GM19239 (cell line): Measurements from ENCODE around the gene KCNE1.

ENCODE experiments used
- DNase-seq: peaks from one replicate; pipeline ENCODE4 v3.0.0; 2011; ENCODE audit warnings: low spot score; ENCODE audit not compliant: insufficient read length
- FAIRE-seq: peaks from 2 replicates; lab custom pipeline; 2011; peaks lifted over from hg19 to GRCh38; lab: Jason Lieb, UNC

KCNE1 gene

DNA sequence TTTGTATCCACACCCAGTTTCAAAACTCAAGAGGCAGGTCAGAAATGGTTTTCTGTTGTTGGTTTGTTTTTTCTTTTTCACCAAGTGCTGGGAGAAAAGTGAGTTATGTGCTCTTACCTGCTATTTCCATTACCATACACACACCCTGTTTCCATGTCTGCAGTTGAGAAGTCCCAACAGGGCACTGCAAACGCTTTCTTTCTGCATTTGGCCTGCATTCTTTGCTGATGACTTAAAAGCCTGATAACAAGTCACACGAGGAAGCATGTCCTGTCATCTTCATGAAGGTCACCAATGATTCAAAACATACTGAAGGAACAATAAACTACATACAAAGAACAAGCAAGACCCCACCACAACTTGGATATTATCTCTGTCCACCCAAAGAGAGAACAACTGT is 24.8 kb upstream of the KCNE1 start:
- DNase-seq (no peak), FAIRE-seq (no peak)

DNA sequence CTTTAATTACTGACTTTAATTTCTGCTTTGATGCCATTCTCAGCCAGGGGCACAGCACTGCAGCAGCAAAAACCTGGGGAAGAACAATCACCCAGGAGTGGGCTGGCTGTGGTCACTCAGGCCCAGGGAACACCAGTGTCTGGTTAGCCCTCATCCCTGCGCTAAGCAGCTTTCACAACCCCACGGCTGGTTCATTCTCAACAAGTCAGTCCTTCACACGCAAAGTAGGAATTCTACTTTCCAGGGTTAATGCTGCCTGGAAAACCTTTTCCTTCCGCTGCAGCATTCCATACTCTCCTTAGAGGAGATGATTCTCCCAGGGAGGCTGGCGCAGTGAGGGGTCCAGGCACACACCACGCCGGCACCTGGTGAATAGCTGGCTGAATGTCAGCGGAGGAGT is 24.3 kb upstream of the KCNE1 start:
- FAIRE-seq (no peak), DNase-seq (no peak)

- no peak for DNase-seq
- FAIRE-seq: no peak
These were observed 23.9 kb upstream of the KCNE1 start for GRCh38 chr21:34535886-34536285.

GRCh38 chr21:34534522-34534921 is 22.5 kb upstream of the KCNE1 start:
- FAIRE-seq: no peak

DNA sequence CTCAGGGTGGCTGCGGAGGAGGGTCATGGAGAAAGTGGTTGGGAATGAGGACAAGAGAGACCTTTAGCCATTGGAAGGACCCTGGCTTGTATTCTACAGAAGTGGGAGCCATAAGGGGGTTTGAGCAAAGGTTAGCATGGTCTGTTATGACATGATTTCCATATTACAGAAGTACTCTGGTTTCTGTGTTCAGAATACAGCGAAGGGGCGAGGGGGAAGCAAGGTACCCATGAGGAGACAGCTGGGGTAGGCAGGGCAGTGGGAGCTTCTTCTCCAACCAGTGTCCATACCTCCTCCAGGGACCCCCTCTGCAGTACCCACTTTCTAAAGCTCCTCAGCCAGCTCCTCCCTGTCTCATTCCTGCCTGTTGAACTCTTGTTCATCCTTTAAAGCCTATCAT is 21.9 kb upstream of the KCNE1 start:
- DNase-seq (no peak), FAIRE-seq (no peak)

More at GRCh38 chr21:34534522-34534921, 22.5 kb upstream of the KCNE1 start:
- DNase-seq: no peak

GRCh38 chr21:34531399-34531798 is 19.4 kb upstream of the KCNE1 start:
- DNase-seq: no peak
- FAIRE-seq: no peak

DNA sequence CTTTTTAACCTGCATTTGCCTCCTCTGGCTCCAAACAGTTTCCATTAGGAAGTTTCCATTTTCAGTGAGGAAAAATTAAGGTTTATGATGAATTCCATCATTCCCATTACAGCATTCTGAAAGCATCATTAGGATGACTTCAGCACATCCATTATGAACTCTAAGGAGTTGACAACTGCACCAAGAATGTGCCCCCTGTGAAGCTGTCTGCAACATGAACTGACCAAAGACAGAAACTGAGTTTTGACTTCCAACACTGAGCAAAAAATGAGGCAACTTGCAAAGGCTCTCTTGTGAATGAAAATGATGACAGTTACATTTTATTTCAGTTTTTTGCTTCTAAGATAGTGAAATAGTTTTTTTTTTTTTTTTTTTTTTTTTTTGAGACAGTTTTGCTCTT is 18.3 kb upstream of the KCNE1 start:
- DNase-seq (no peak), FAIRE-seq (no peak)

GRCh38 chr21:34528131-34528561 is 16.1 kb upstream of the KCNE1 start:
- DNase-seq: no peak
- no peak for FAIRE-seq

DNA sequence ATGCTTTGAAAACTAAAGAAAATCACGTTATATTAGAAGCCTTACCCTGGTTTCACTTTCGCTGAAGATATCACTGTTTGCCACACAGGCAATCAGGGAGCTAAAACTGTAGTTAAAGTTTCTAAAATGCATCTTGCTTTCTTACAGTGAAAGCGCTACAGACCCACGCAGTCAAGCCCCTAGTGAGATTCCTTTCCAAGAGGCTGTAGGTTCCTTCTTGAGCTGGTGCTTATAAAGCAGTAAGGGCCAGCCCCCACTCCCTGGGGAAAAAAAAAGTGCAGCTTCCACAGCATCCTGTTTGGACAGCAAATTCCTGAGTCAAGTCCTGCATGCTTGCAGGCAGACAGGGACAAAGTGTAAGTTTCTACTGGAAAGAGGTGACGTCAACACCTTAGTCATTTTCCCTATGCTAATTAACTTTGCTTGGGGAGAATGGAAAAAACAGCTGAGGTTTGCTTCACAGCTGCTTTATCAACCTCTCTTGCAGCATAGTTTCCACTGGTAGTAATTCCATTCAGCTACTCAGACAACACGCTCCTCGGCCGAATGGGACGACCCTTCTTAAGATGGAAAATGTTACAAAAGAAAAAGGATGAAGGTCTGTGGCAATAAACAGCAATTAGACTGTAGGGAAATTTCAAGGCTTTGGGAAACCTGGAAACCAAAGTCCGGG is 14.7 kb upstream of the KCNE1 start:
- peak; percentile 95 for FAIRE-seq
- peak; percentile 14 for DNase-seq

GRCh38 chr21:34526241-34526617 is 14.2 kb upstream of the KCNE1 start:
- no peak for DNase-seq
- no peak for FAIRE-seq

- DNase-seq (no peak), FAIRE-seq (no peak)
These were observed 12.9 kb upstream of the KCNE1 start for GRCh38 chr21:34524646-34525601.

- FAIRE-seq: no peak
- DNase-seq: no peak
These were observed 11.1 kb upstream of the KCNE1 start for GRCh38 chr21:34523019-34523555.

GRCh38 chr21:34522284-34522683 is 10.3 kb upstream of the KCNE1 start:
- DNase-seq: no peak
- no peak for FAIRE-seq

DNA sequence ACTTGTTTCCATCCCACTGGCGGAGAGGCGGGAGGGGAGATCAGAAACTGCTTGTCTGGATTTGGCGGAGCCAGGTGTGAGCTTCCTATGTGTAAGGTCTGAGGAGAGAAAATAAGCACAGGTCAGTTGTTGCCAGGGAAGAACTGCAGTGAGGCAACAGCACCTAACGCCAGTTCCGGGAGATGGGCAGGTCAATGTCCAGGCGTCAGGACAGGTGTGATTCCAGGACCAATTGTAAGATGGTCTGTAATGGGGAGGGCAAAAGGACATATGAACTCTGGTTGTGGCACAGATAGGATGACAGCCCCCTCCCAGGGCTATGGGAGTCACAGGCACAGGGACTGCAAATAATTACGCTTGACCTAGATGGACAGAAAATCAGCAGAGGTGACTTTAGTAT is 9.6 kb upstream of the KCNE1 start:
- no peak for FAIRE-seq
- DNase-seq: no peak

- no peak for DNase-seq
- no peak for FAIRE-seq
These were observed 8.9 kb upstream of the KCNE1 start for GRCh38 chr21:34520764-34521508.

DNA sequence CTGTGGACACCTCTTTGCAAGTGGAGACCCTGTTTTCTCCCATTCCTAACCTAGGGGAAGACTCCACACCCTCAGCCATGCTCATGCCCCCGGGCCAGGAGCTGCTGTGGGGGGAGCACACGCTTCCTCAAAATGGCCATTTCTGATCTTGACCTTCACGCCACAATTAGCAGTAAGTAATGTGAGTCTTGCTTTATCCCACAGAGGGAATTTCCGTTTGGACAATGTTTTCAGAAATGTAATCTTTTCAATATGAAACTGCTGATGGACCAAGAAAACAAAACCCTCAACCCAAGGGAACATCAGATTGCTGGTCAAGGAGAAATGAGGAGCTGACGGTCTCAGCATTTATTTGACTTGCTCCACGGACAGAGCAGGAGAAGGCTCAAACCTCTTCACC is 8.3 kb upstream of the KCNE1 start:
- no peak for FAIRE-seq
- DNase-seq: no peak

DNA sequence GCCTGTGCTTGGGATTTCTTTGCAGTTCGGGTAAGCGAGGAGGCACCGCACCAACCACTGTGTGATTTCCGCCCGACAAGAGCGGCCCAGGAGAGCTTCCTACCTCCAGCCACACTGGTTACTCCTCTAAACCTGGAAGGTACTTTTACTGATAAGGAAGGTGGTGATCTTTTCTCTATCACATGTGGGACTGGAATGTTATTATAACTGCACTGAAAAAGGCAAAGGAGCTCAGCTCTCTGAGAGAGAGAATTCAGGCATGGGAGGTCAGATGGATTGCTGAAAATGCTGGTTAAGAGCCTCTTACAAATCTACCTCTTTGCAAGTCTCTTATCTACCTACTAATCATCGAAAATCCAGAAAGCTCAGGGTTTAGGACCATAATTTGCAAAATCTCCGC is 7.7 kb upstream of the KCNE1 start:
- no peak for DNase-seq
- FAIRE-seq: no peak

DNA sequence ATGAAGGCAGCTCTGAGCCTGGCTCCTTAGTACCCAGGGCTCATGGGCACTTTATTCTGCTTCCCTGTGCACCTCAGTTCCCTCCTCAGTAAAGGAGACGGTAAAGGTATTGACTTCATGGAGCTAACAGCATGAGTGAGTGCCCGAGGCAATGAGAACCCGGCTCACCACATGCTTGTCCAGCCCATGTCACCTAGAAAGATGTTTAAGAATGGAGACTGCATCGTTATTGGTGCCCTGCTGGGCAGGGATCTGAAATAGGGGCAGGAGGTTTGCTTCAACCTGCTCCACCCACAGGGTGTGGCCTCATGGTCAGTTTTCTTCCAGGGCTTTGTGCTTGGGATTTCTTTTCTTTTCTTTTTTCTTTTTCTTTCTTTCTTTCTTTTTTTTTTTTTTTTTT is 7.0 kb upstream of the KCNE1 start:
- DNase-seq (no peak), FAIRE-seq (no peak)

DNA sequence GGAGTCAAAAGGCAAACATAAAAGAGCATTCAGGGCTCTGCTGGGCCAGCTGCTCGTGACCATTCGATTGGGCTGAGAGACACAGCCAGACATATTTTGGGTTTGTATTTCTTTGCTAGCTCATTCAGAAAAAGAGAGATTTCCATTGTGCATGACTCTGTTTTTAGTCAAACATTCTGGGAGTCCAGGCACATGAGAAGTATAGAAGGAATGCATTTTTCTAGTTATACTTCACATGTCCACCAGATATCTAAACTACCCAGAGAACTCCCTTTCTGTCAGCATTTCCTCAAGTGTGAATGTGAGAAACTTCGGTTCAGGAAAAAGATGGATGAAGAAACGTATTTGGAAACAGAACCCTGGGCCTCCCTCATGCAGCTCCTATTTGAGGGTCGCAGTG is 6.3 kb upstream of the KCNE1 start:
- FAIRE-seq (no peak), DNase-seq (no peak)

- FAIRE-seq: no peak
- no peak for DNase-seq
These were observed 5.7 kb upstream of the KCNE1 start for GRCh38 chr21:34517491-34518245.
